CD4-positive, CD25-positive, alpha-beta regulatory T cell (primary cell): ENCODE measurements around the gene UBE2V1. TPM values are rescaled to one million over a fixed set of nuclear protein-coding genes. Genes with fewer than 3 reads are reported as not detected.

Experiments used
- ATAC-seq, 2 donors: fragments of 150-1000 bp; cut with Tn5 transposase; one replicate each; pipeline ENCODE4 v1.10.0; 2021; ENCODE audit warnings: low read depth in 2 of 2, moderate number of reproducible peaks in 2 of 2, moderate library complexity in 1 of 2
- DNase-seq, 3 donors: peaks; one replicate each; pipeline versions ENCODE4 v3.0.0 to v3.0.0-alpha.2; 2012 to 2022; ENCODE audit warnings: mixed read lengths in 1 of 3
- H3K27ac ChIP-seq: one replicate; pipeline ENCODE4 v1.7.0; 2013; ENCODE audit warnings: mild to moderate bottlenecking, low read length; ENCODE audit not compliant: insufficient read depth, poor library complexity, severe bottlenecking
- H3K27me3 ChIP-seq: one replicate; pipeline ENCODE4 v1.7.0; 2013; ENCODE audit warnings: low read length; ENCODE audit not compliant: control insufficient read depth, insufficient read depth
- H3K36me3 ChIP-seq: one replicate; pipeline ENCODE4 v1.7.0; 2013; ENCODE audit warnings: mild to moderate bottlenecking, low read length, moderate library complexity; ENCODE audit not compliant: control insufficient read depth, insufficient read depth
- H3K4me1 ChIP-seq: 2 replicates; pipeline ENCODE4 v1.7.0; 2013; ENCODE audit warnings: mild to moderate bottlenecking, low read length; ENCODE audit not compliant: insufficient read depth, control insufficient read depth, poor library complexity, severe bottlenecking
- H3K4me3 ChIP-seq: one replicate; pipeline ENCODE4 v1.7.0; 2013; ENCODE audit warnings: low read depth, mild to moderate bottlenecking, low read length, moderate library complexity
- H3K9me3 ChIP-seq, 2 experiments: 1 replicate in 1 of 2; 2 replicates in 1 of 2; pipeline ENCODE4 v1.7.0; 2013; ENCODE audit warnings: low read length in 2 of 2, mild to moderate bottlenecking in 1 of 2, moderate library complexity in 1 of 2; ENCODE audit not compliant: control insufficient read depth in 2 of 2
- H3K27ac Mint-ChIP-seq, 3 donors: one replicate each; pipeline ENCODE4 v1.8.0; 2020 to 2022; ENCODE audit warnings: mild to moderate bottlenecking in 3 of 3, mixed read lengths in 3 of 3, moderate library complexity in 2 of 3
- H3K27me3 Mint-ChIP-seq: one replicate; pipeline ENCODE4 v1.8.0; 2022; ENCODE audit warnings: mild to moderate bottlenecking, mixed read lengths
- H3K36me3 Mint-ChIP-seq: one replicate; pipeline ENCODE4 v1.8.0; 2020; ENCODE audit warnings: mixed read lengths
- H3K4me1 Mint-ChIP-seq, 4 donors: one replicate each; pipeline ENCODE4 v1.8.0; 2020 to 2022; ENCODE audit warnings: mixed read lengths in 4 of 4, mild to moderate bottlenecking in 1 of 4
- H3K4me3 Mint-ChIP-seq, 4 donors: one replicate each; pipeline ENCODE4 v1.8.0; 2020 to 2022; ENCODE audit warnings: mild to moderate bottlenecking in 4 of 4, mixed read lengths in 4 of 4, moderate library complexity in 3 of 4
- H3K9me3 Mint-ChIP-seq, 7 donors: one replicate each; pipeline ENCODE4 v1.8.0; 2020 to 2022; ENCODE audit warnings: mixed read lengths in 7 of 7, mild to moderate bottlenecking in 3 of 7, moderate library complexity in 2 of 7
- polyA plus RNA-seq, 4 donors: library from polyadenylated mRNA; unstranded; fragments of 300-500 nt; fragmentation: Illumina TruSeq; gene quantifications; one replicate each; pipeline ENCODE4 v1.2.3, GENCODE V29; 2021
- total RNA-seq: library from RNA; stranded (reverse); gene quantifications from one replicate; pipeline ENCODE4 v1.2.3, GENCODE V29; 2022

UBE2V1 gene
- total and polyA plus RNA-seq, 5 donors from 2014 or later: 115 to 130 (median 124) TPM

DNA sequence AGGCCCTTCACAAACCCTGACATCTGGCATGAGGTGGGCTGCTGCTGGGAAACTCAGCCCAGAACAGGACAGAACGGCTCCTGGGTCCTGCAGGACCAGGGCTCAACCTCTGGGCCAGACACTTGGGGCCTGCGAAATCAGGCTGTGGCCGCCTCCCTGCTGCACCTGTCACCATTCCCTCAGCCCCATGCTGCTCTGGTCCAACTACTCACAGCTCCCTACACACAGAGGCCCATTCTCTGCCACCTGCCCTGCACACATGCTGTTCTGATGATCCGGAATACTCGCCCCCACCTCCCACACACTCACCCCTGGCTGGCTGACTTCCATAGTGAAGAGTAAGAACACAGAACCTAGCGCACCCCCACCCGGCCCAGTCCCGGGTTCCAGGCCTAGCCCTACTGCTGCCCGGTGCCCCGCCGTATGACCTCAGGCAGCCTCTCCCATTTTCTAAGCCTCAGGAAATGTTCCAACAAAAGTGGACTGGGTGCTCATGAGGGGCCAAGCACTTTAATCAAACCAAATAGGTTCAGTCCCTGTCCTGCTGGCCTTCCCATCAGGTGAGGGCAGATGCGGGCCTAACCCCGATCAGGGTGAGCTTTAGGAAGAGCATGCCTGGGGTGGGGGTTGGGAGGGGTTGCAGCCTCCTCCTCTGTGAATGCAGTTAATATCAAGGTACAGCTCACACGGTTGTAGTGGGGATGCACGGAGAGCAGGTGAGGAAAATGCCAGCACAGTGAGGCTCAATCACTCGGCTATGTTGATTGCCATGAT lies 36.7 kb upstream of the UBE2V1 start:
- no peak for DNase-seq
- peak overlapping the region; percentile 76 to 97 (median 89) for H3K27ac Mint-ChIP-seq
- peak overlapping the region in 3 of 4 donors; percentile 65 to 93 (median 88) for H3K4me3 Mint-ChIP-seq
- no peaks in the 10 kb centered on the region for H3K27me3 Mint-ChIP-seq
- H3K27ac ChIP-seq: peak overlapping the region; percentile 92
- no peaks in the 10 kb centered on the region for H3K27me3 ChIP-seq
- H3K36me3 Mint-ChIP-seq: peaks cover 8% of the 10 kb centered on the region
- no peaks in the 10 kb centered on the region for H3K9me3 Mint-ChIP-seq
- H3K4me1 ChIP-seq: peaks cover 79% of the 10 kb centered on the region
- H3K9me3 ChIP-seq: no peaks in the 10 kb centered on the region
- ATAC-seq: no peak
- H3K36me3 ChIP-seq: peaks cover 7% of the 10 kb centered on the region
- no peak overlapping the region for H3K4me3 ChIP-seq
- peaks cover 11 to 80% (median 63%) of the 10 kb centered on the region in 4 donors for H3K4me1 Mint-ChIP-seq

DNA sequence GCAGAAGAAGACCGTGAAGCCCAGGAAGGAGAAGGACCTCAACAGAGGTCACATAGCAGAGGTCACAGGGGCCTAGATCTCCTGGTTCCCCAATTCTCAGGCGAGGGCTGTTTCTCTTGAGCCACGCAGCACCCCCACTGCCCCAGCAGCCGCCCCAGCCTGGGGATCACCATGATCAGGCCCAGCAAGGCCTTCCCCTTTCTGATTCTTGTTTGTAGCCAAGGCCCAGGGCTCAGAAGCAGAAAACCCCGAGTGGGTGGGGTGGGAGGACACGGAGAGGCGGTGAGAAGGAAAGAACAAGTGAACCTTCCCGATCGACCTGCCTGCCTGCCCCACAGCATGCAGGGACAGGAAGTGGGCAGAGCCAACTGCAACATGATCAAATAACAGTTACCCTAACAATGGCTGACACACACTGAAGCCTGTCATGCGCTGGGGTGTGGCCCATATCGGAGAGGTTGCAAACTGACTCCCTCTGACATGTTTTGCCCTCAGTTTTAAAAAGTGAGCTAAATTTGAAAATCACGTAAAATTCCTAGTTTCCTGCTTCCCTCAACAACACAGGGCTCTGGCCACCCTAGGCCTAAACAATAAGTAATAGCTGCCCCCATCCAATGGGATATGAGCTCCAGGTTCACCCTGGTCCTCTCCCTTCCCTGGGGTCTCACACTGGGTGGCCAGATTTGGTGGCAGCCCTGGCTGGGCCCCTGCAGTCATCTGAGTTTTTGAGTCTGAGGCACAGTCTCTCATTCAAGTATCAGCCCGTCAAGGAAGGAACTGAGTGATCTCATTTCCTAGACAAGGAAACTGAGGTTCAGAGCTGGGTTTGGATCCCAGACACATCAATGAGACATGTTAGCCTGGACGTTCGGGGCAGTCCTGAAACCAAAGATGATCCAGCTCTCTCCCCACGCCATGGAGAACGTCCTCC lies 34.0 kb upstream of the UBE2V1 start:
- Mint-ChIP-seq H3K4me3 (peak overlapping the region; percentile 87 to 89 (median 88)), H3K27me3 (no peaks in the 10 kb centered on the region), H3K27ac (peak overlapping the region; percentile 98 to 99 (median 98)), H3K4me1 (peaks cover 6 to 72% (median 49%) of the 10 kb centered on the region in 4 donors), H3K36me3 (peaks cover 17% of the 10 kb centered on the region), H3K9me3 (no peaks in the 10 kb centered on the region)
- Histone ChIP-seq H3K4me3 (peak overlapping the region; percentile 66), H3K4me1 (peaks cover 56% of the 10 kb centered on the region), H3K27ac (peak overlapping the region; percentile 92), H3K36me3 (peaks cover 19% of the 10 kb centered on the region), H3K9me3 (no peaks in the 10 kb centered on the region), H3K27me3 (no peaks in the 10 kb centered on the region)
- peak; percentile 63 to 94 (median 85) for DNase-seq
- peak; percentile 100 for ATAC-seq

DNA sequence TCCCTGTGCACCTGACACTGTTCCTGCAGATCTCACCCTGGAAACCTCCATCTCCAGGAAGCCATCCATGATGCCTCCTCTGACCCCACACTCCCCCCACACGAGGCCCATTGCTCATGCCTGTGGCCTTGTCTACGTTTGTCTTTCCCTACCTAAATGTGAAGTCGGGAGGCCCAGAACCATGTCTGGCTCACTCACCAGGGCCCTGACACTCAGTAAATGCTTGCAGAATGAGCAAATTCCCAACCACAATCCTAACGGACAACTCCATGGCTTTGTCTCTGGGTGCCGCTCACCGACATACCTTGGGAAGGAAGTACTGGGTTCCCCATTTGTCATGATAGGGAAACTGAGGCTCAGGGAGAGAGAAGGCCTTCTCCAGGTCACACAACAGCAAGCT lies 33.3 kb upstream of the UBE2V1 start:
- peaks cover 18% of the 10 kb centered on the region for H3K36me3 Mint-ChIP-seq
- H3K9me3 Mint-ChIP-seq: no peaks in the 10 kb centered on the region
- H3K9me3 ChIP-seq: no peaks in the 10 kb centered on the region
- peak overlapping the region; percentile 66 for H3K4me3 ChIP-seq
- H3K27me3 Mint-ChIP-seq: no peaks in the 10 kb centered on the region
- DNase-seq (no peak), ATAC-seq (no peak)
- peak overlapping the region; percentile 92 for H3K27ac ChIP-seq
- H3K27ac Mint-ChIP-seq: peak overlapping the region; percentile 98 to 99 (median 98)
- peaks cover 26% of the 10 kb centered on the region for H3K36me3 ChIP-seq
- H3K4me3 Mint-ChIP-seq: peak overlapping the region; percentile 87 to 89 (median 88)
- H3K27me3 ChIP-seq: no peaks in the 10 kb centered on the region
- H3K4me1 ChIP-seq: peaks cover 50% of the 10 kb centered on the region
- H3K4me1 Mint-ChIP-seq: peaks cover 6 to 66% (median 43%) of the 10 kb centered on the region in 4 donors

DNA sequence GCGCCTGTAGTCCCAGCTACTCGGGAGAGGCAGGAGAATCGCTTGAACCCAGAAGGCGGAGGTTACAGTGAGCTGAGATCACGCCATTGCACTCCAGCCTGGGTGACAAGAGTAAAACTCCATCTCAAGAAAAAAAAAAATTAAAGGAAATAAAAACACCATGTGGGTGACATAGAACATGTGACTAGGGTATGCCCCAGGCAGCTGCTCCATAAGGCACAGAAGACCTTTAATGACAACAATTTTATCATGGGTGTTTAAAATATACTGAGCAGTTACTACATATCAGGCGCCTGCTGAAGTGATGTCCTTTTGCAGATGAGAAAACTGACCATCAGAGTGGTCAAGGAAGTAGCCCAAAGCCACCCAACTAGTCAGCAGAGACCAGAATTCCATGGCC lies 32.6 kb upstream of the UBE2V1 start:
- H3K27ac Mint-ChIP-seq: peak overlapping the region; percentile 98 to 99 (median 98)
- DNase-seq (no peak), ATAC-seq (no peak)
- no peak overlapping the region for H3K4me3 Mint-ChIP-seq
- Histone ChIP-seq H3K27ac (peak overlapping the region; percentile 92), H3K36me3 (peaks cover 31% of the 10 kb centered on the region), H3K4me3 (no peak overlapping the region), H3K9me3 (no peaks in the 10 kb centered on the region), H3K4me1 (peaks cover 43% of the 10 kb centered on the region), H3K27me3 (no peaks in the 10 kb centered on the region)
- peaks cover 20% of the 10 kb centered on the region for H3K36me3 Mint-ChIP-seq
- H3K9me3 Mint-ChIP-seq: no peaks in the 10 kb centered on the region
- peaks cover 6 to 61% (median 39%) of the 10 kb centered on the region in 4 donors for H3K4me1 Mint-ChIP-seq
- no peaks in the 10 kb centered on the region for H3K27me3 Mint-ChIP-seq

DNA sequence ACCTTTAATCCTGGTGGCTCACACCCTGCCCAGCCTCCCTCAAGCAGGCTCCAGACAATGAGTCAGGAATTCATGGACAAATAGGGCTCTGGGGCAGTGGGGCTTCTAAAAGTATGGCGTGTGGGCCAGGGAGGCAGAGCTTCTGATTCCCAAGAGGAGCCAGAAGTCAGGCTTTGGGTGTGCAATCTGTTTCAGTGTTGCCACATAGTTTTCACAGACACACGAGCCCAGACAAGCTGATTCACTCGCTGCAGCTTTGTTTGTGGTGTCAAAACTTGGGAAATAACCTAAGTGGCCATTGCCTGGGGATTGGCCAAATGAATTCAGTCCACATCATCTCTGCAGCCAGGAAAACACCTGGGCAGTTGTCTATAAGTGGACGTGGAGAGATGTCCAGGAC lies 31.4 kb upstream of the UBE2V1 start:
- Mint-ChIP-seq H3K4me3 (no peak overlapping the region), H3K27ac (peak overlapping the region in 2 of 3 donors; percentile 48 to 91), H3K4me1 (peaks cover 6 to 59% (median 33%) of the 10 kb centered on the region in 4 donors), H3K27me3 (no peaks in the 10 kb centered on the region), H3K9me3 (no peaks in the 10 kb centered on the region), H3K36me3 (peaks cover 24% of the 10 kb centered on the region)
- Histone ChIP-seq H3K9me3 (no peaks in the 10 kb centered on the region), H3K36me3 (peaks cover 33% of the 10 kb centered on the region), H3K4me3 (no peak overlapping the region), H3K27ac (no peak overlapping the region), H3K4me1 (peaks cover 32% of the 10 kb centered on the region), H3K27me3 (no peaks in the 10 kb centered on the region)
- no peak for DNase-seq
- no peak for ATAC-seq

DNA sequence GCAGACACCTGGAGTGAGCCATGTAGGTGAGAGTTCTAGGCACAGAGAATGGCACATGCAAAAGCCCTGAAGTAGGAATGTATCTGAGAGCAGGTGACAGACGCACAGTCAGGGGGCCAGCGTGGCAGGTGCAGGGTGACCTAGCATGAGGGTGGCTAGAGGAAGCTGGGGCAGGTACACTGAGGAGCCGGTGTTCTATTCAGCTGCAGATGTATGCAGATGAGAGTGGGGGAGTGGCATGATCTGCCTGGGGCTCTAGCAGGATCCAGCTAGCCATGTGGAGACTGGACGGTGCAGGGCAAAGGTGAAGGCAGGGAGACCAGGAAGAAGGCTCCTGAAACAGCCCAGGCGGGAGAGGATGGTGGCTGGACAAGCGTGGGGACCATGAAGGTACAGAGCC lies 29.9 kb upstream of the UBE2V1 start:
- Mint-ChIP-seq H3K4me1 (peaks cover 6 to 54% (median 27%) of the 10 kb centered on the region in 4 donors), H3K36me3 (peaks cover 24% of the 10 kb centered on the region), H3K27me3 (peaks cover 4% of the 10 kb centered on the region), H3K9me3 (no peaks in the 10 kb centered on the region), H3K4me3 (peak overlapping the region in 2 of 4 donors; percentile 17 to 29), H3K27ac (peak overlapping the region in 2 of 3 donors; percentile 71 to 91)
- H3K9me3 ChIP-seq: no peaks in the 10 kb centered on the region
- no peak overlapping the region for H3K27ac ChIP-seq
- ATAC-seq (no peak), DNase-seq (no peak)
- H3K4me3 ChIP-seq: no peak overlapping the region
- H3K27me3 ChIP-seq: no peaks in the 10 kb centered on the region
- peaks cover 45% of the 10 kb centered on the region for H3K36me3 ChIP-seq
- peaks cover 25% of the 10 kb centered on the region for H3K4me1 ChIP-seq

DNA sequence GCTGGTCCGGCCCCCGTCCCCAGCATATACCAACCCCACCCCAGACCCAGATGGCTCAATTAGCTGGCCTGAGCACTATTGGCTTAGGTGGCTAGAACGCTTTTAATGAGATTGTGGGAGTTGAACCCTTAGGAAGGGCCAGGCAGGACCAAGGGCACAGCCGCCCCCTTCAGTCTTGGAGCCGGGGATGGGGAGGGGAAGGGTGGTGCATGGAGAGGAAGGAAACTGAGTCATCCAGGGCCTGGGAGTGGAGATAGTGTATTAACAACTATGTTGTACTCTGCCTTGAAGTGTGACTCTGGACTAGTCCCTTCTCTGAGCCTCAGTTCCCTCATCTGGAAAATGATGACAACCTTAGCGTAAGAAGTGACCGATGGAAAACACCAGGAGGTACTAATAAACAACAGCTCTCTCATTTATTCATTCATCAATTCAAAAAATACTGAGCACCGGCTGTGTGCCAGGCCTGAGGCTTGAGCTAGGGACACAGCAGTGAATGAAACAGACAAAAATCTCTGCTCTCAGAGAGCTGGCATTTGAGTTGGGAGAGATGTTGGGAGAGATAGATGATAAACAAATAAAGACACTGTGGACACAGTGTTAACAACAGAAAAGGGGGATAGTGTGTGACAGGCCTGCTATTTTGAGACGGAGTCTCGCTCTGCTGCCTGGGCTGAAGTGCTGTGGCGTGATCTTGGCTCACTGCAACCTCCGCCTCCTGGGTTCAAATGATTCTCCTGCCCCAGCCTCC lies 29.0 kb upstream of the UBE2V1 start:
- DNase-seq (no peak), ATAC-seq (no peak)
- H3K27ac ChIP-seq: no peak overlapping the region
- no peaks in the 10 kb centered on the region for H3K9me3 Mint-ChIP-seq
- H3K4me3 ChIP-seq: no peak overlapping the region
- no peaks in the 10 kb centered on the region for H3K27me3 ChIP-seq
- no peak overlapping the region for H3K4me3 Mint-ChIP-seq
- peak overlapping the region in 1 of 3 donors; percentile 66 for H3K27ac Mint-ChIP-seq
- peaks cover 4% of the 10 kb centered on the region for H3K27me3 Mint-ChIP-seq
- no peaks in the 10 kb centered on the region for H3K9me3 ChIP-seq
- H3K4me1 ChIP-seq: peaks cover 17% of the 10 kb centered on the region
- H3K36me3 ChIP-seq: peaks cover 49% of the 10 kb centered on the region
- H3K4me1 Mint-ChIP-seq: peaks cover 3 to 52% (median 21%) of the 10 kb centered on the region in 4 donors
- peaks cover 24% of the 10 kb centered on the region for H3K36me3 Mint-ChIP-seq
